NCI-H1417 (cell line): ENCODE results near the gene COBLL1.
"Not testable (repeated sequence)": the region's sequence is repeated elsewhere in the genome, so short reads cannot be mapped to it uniquely, and the experiment has no call there.

Experiments
- DNase-seq, 3 experiments: peaks; one replicate each; lab custom pipeline; 2025; lab: John Stamatoyannopoulos, UW

The COBLL1 gene

GRCh38 chr2:164859906-164860693 lies 18.5 kb upstream of the COBLL1 start:
- not testable (repeated sequence) for DNase-seq

- DNase-seq = no peak
Measured at GRCh38 chr2:164859251-164859818, 17.7 kb upstream of the COBLL1 start.

- DNase-seq = no peak
Measured at GRCh38 chr2:164852086-164852485, 10.5 kb upstream of the COBLL1 start.

DNA sequence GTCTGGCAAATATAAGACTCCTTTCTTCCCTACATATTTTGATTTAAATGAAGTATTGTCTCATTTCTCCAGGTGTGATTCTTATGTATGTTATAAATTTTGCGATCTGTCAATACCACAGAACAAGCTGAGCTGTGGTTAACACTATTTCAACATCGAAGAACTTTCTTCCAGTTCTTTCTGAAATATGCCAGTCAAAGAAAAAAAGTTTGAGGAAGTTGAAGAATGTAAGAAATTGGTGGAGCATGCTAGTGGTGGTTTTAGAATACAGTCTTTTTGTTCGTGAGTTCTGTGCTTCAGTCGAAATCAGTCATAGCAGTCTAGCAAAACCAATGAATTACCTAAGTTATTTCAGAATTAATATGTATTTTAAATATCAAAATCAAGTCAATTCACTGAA lies 8.6 kb upstream of the COBLL1 start:
- no peak for DNase-seq

- no peak for DNase-seq
Measured at GRCh38 chr2:164849506-164849905, 7.9 kb upstream of the COBLL1 start.

DNA sequence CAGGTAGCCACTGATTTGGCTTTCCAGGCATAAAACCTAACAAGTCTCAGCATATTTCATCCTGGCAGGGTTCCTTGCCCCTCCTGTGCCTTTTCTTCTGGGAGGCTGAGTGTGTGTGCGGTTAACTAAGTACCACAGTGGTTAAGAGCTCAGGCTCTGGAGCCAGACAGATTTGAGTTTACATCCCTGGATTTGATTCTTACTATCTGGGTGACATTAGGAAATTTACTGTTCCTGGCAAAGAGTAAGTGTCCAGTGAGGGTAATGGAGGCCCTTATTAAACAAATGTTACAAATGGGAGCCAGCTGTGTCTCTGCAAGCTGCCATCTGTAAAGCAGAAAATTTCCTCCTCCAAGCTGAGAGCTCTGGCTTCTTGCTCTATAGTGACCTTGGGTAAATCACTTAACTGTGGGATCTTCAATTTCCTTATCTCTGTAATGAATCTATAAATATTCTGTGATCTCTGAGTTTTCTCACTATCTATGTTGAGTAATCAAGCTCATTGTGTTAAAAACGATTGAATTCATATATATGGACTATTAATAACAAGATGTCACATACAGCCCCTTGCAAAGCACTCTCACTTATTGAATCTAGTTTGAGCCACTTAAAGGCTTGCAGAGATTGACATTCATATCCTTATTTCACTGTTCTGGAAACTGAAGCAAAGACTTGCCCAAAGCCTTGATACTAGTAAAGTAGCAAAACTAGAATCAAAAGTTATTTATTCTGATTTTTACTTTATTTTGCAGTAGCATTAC lies 6.5 kb upstream of the COBLL1 start:
- no peak for DNase-seq

DNA sequence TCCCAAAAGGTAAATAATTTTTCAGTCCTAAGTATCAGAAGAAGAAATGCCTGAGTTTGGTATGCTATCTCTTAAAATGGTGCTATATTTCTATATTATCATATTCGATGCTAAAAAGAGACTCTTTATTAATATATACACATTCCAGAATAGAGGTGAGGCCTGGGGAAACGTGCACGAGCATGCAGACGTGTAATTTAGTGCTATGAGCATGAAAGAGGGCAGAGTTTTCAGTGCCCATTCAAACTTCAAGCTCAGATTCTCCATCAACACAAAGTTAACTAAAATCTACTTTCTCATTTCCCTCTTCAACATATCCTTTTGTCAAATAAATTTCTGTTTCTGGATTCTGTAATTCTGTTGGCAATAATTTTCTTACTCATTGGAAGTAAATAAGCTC lies 5.7 kb upstream of the COBLL1 start:
- no peak for DNase-seq

DNA sequence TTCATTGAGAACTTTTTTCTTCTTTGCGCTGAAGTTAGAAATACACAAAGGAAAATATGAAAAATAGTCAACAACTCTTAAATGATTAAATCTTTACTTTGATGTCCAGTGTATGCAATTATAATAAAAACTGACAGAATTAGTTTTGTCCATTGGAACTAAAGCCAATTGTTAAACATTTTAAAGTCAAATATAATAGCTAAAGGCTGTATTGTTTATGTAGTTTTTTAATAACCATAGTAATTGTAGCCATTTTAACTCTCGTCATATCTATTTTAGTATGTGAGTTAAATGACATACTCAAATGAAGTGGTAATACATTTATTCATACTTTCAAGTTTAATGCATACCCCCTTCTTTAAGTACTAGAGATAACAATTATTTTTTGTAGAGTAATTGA lies 4.7 kb upstream of the COBLL1 start:
- DNase-seq = no peak

GRCh38 chr2:164843346-164843911 lies 1.8 kb upstream of the COBLL1 start:
- DNase-seq = no peak

GRCh38 chr2:164842624-164842966 lies 972 bp upstream of the COBLL1 start:
- no peak for DNase-seq

DNA sequence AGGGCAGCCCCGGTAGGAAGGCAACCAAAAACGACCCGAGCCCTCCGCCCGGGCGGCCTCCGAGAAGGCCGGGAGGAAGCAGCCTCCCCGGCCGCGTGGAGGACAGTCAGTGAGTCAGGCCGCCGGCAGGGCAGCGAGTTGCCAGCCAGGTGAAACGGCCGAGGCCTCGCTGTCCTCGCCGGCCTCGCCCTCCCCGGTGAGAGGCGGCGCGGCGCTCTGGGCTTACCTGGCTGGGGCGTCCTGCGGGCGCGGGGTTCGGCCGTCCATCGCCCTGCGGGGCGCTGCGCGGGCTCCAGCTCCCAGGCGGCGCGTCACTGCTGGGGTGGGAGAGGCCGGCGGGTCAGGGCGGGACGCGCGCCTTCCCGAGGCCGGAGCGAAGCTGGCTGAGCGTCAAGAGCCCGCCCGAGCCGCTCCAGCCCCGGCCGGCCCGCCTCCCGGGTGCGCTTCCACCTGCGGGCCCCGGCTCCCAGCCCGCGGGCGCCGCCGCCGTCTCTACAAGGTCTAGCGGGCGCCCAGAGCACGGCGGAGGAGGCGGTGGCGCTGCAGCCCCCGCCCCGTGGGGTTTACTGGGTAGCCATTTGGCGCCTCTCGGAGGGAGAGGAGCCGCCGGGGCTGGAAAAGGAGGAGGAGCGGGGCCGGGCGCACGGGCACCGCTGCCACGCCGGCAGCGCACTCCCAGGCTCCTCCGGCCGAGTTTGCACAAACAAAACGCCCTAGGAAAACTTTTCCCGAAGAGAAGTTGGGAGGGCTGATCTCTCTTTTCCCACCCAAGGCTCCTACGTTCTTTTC lies 499 bp downstream of the COBLL1 start:
- peak; percentile 48 to 62 (median 56) for DNase-seq

- DNase-seq = peak in 2 of 3 experiments; percentile 11 to 33
Measured at GRCh38 chr2:164840458-164840929, 1.1 kb downstream of the COBLL1 start.

- peak in 1 of 3 experiments; percentile 9 for DNase-seq
Measured at GRCh38 chr2:164839914-164840457, 1.6 kb downstream of the COBLL1 start.

DNA sequence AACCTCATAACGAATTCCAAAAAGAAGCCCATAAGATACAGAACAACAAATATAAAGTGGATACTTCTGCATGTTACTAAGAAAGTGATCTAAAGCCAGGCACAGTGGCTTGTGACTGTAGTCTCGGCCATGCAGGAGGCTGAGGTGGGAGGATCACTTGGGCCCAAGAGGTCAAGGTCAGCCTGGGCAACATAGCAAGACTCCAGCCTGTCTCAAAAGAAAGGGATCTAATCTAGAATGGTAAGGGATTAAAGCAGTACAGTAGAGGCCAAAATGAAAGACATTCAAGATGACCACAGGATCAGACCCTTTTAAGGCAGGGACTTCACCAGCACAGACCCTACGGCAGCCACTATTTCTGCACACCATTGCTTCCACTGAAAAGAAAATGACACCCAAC lies 3.8 kb downstream of the COBLL1 start:
- DNase-seq = no peak

DNA sequence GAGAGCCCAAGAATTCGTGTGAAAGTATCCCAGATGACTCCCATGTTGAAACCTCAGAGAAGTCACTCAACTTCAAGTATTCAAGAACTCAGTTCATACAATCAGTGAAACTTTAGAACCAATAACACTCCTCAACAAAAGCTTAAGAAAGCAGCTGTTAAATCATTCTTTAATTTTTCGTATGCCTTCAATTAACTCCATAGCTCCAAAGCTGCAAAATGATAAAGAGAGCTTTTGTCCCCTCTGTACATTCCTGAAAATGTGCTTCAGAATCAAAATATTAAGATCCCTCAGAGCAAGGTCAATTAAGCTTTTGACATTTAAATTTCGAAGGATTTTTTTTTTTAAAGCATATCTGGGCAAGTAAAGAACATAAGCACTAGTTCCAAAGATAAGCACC lies 4.7 kb downstream of the COBLL1 start:
- DNase-seq = no peak

DNA sequence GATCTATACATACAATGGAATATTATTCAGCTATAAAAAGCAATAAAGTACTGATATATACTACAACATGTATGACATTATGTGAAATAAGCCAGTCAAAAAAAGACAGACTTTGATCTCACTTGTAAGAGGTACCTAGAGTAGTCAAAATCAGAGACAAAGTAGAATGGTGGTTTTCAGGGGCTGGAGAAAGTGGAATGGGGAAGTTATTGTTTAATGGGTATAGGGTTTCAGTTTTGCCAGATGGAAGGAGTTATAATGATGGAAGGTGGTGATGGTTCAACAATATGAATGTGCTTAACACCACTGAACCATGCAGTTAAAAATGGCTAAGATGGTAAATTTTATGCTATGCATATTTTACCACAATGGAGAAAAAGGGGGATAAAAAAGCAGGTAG lies 6.3 kb downstream of the COBLL1 start:
- no peak for DNase-seq

DNA sequence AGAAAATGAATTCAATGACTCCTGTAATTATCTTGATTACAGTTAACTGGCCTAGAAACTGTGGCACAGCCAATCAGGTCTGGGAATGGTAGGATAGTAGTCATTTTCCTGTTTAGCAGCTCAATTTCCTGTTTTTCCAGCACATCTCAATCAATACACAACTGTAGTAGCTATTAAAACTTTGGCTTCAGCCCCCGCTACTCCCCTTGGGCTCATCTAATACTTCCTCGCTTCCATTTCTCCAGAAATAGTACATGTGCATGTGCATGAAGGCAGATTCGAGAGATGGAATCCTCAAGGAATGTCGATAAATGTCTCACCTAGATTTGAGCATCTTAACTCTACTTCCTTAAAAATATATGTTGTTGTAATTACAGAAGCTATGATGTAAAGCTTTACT lies 9.7 kb downstream of the COBLL1 start:
- DNase-seq = no peak

DNA sequence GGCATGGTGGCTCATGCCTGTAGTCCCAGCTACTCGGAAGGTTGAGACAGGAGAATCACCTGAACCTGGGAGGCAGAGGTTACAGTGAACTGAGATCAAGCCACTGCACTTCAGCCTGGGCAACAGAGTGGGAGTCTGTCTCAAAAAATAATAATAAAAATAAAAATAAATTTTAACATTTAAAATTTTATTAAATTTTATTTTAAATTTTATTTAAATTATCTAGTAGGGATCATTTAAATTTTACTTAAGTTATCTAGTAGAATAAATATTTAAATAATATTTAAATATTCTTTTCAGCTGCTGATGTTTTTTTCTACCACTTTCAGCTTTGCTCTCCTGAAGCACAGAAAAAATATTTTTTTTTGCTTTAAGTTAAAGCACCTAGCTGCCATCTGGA lies 10.4 kb downstream of the COBLL1 start:
- DNase-seq = no peak

DNA sequence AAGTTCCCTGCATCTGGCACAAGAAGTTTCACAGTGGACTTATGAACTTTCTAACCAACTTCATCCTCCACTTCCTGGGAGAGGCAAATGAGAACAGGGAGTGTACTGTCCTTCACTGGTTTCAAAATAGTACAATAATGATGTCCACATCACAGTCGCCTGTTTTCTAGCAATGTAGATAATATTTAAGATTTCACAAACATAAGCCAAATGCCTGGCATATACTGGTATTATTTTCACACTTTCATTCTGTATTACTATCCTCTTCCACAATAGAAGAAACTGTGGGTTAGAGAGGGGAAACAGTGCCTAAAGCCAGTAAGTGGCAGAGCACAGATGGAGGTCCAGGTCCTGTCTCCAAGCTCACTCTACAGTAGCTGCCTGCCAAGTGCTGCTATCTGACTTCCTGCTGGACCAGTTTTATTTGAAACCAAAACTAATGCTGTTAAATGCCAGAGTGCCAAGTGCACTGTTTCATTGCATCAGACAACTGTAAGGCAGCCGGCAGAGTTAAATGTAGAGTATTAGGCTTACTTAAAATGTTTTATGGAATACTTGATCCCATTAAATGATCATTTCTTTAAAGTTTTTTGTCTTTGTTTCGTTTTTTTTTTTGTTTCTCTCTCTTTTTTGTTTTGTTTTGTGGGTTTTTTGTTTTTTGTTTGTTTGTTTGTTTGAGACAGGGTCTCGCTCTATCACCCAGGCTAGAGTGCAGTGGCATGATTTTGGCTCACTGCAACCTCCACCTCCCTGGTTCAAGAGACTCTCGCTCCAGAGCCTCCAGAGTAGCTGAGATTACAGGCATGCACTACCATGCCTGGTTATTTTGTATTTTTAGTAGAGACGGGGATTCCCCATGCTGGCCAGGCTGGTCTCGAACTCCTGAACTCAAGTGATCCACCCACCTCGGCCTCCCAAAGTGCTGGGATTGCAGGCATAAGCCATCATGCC lies 15.1 kb downstream of the COBLL1 start:
- peak in 1 of 3 experiments; percentile 0 for DNase-seq

DNA sequence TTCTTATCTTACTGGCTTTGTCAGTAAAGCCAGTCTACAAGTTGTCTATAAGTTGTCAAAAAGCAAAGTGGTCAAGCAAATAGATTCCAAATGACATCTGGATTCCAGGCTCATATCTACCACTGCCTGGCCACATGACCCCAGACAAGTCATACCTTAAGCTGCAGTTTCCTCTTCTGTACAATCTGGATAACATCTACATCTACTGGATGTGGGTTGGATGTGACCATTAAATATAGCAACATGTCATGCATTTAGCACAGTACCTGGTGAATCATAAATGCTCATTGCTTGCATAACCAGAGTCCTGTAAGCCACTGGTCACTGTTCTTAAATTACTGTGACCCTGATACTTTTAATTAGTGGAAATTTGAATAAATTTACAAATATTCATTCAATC lies 16.8 kb downstream of the COBLL1 start:
- DNase-seq = no peak
